ENCODE measurements around the gene TOP3A.

TOP3A gene

GRCh38 chr17:18323507-18324139 is 8.8 kb upstream of the TOP3A start:
- TF ChIP-seq CTCF (IDR thresholded peaks at IDR 0.05; ENCODE audit: control insufficient read depth, extremely low read depth, insufficient read depth): no peak
- no peak for DNase-seq (ENCODE audit: low read depth)
- no peak overlapping the region for H3K4me3 ChIP-seq (ENCODE audit: low read depth, low read length)

GRCh38 chr17:18323007-18323406 is 8.2 kb upstream of the TOP3A start:
- no peak overlapping the region for H3K4me3 ChIP-seq (ENCODE audit: low read depth, low read length)
- TF ChIP-seq CTCF (IDR thresholded peaks at IDR 0.05; ENCODE audit: control insufficient read depth, extremely low read depth, insufficient read depth): 0 out of 2 replicates have a peak, but pooled peaks have one; percentile 8
- no peak for DNase-seq (ENCODE audit: low read depth)

- no peak for TF ChIP-seq CTCF (IDR thresholded peaks at IDR 0.05; ENCODE audit: control insufficient read depth, extremely low read depth, insufficient read depth)
- no peak for DNase-seq (ENCODE audit: low read depth)
These were observed 7.7 kb upstream of the TOP3A start for GRCh38 chr17:18322522-18322921.

GRCh38 chr17:18321309-18321708 is 6.5 kb upstream of the TOP3A start:
- no peak overlapping the region for H3K4me3 ChIP-seq (ENCODE audit: low read depth, low read length)
- DNase-seq (ENCODE audit: low read depth): no peak
- TF ChIP-seq CTCF (IDR thresholded peaks at IDR 0.05; ENCODE audit: control insufficient read depth, extremely low read depth, insufficient read depth): 0 out of 2 replicates have a peak, but pooled peaks have one; percentile 12

More at GRCh38 chr17:18322522-18322921, 7.7 kb upstream of the TOP3A start:
- H3K4me3 ChIP-seq (ENCODE audit: low read depth, low read length): no peak overlapping the region

GRCh38 chr17:18320301-18320700 is 5.5 kb upstream of the TOP3A start:
- no peak overlapping the region for H3K4me3 ChIP-seq (ENCODE audit: low read depth, low read length)
- no peak for DNase-seq (ENCODE audit: low read depth)
- no peak for TF ChIP-seq CTCF (IDR thresholded peaks at IDR 0.05; ENCODE audit: control insufficient read depth, extremely low read depth, insufficient read depth)

GRCh38 chr17:18319604-18320256 is 4.9 kb upstream of the TOP3A start:
- H3K4me3 ChIP-seq (ENCODE audit: low read depth, low read length): no peak overlapping the region
- DNase-seq (ENCODE audit: low read depth): no peak
- TF ChIP-seq CTCF (IDR thresholded peaks at IDR 0.05; ENCODE audit: control insufficient read depth, extremely low read depth, insufficient read depth): peak; percentile 55

Measured in LNCaP clone FGC (cell line).